SKM-1 (cell line): Measurements from ENCODE around the gene PLXNB3.

Source experiments
- DNase-seq: peaks from one replicate; lab custom pipeline; 2025; ENCODE audit not compliant: unreplicated experiment; lab: John Stamatoyannopoulos, UW

Gene PLXNB3

GRCh38 chrX:153773741-153774575, 9.9 kb downstream of the PLXNB3 start:
- no peak for DNase-seq

- no peak for DNase-seq
Observed at GRCh38 chrX:153774576-153775292, 10.7 kb downstream of the PLXNB3 start.

GRCh38 chrX:153775293-153776119, 11.5 kb downstream of the PLXNB3 start:
- DNase-seq: no peak

GRCh38 chrX:153776120-153776599, 12.1 kb downstream of the PLXNB3 start:
- DNase-seq: no peak

- no peak for DNase-seq
Observed at GRCh38 chrX:153776611-153777045, 12.6 kb downstream of the PLXNB3 start.

- DNase-seq: no peak
Observed at GRCh38 chrX:153777261-153778090, 13.4 kb downstream of the PLXNB3 start.

- DNase-seq: no peak
Observed at GRCh38 chrX:153778181-153778580, 14.1 kb downstream of the PLXNB3 start.

GRCh38 chrX:153778684-153779101, 14.6 kb downstream of the PLXNB3 start:
- DNase-seq: no peak

GRCh38 chrX:153779891-153780677, 16.0 kb downstream of the PLXNB3 start:
- no peak for DNase-seq

GRCh38 chrX:153780678-153781427, 16.8 kb downstream of the PLXNB3 start, which contains the start of gene SRPK3:
Gene SRPK3 (plus strand): TSS chrX:153781041. CDS start chrX:153781087, 46 bp downstream.
- no peak for DNase-seq

GRCh38 chrX:153781428-153782047, 17.5 kb downstream of the PLXNB3 start:
- no peak for DNase-seq

- DNase-seq: no peak
Observed at GRCh38 chrX:153782313-153782712, 18.3 kb downstream of the PLXNB3 start.

GRCh38 chrX:153782871-153783270, 18.8 kb downstream of the PLXNB3 start:
- no peak for DNase-seq

GRCh38 chrX:153783378-153784013, 19.4 kb downstream of the PLXNB3 start:
- no peak for DNase-seq

GRCh38 chrX:153784325-153784967, 20.4 kb downstream of the PLXNB3 start:
- DNase-seq: no peak

GRCh38 chrX:153786669-153787068, 22.6 kb downstream of the PLXNB3 start:
- DNase-seq: no peak

- no peak for DNase-seq
Observed at GRCh38 chrX:153789654-153790053, 25.6 kb downstream of the PLXNB3 start.
